Activated T-cell treated with anti-CD3 and anti-CD28 coated beads, Interleukin-2, amount 50 U/mL, for 24 hours (primary cell): ENCODE measurements around the gene MAPRE3.

ENCODE experiments used
- DNase-seq: peaks from one replicate; pipeline ENCODE4 v3.0.0-alpha.2; 2020
- H3K27ac Mint-ChIP-seq: 2 replicates; pipeline ENCODE4 v1.8.0; 2020; ENCODE audit warnings: mild to moderate bottlenecking, mixed read lengths
- H3K27me3 Mint-ChIP-seq: 2 replicates; pipeline ENCODE4 v1.8.0; 2020; ENCODE audit warnings: mixed read lengths
- H3K36me3 Mint-ChIP-seq: 2 replicates; pipeline ENCODE4 v1.8.0; 2020; ENCODE audit warnings: low read depth, mixed read lengths
- H3K4me1 Mint-ChIP-seq: 2 replicates; pipeline ENCODE4 v1.8.0; 2020; ENCODE audit warnings: low read depth, mixed read lengths
- H3K4me3 Mint-ChIP-seq: 2 replicates; pipeline ENCODE4 v1.8.0; 2020; ENCODE audit warnings: mild to moderate bottlenecking, moderate library complexity, mixed read lengths
- H3K9me3 Mint-ChIP-seq: 2 replicates; pipeline ENCODE4 v1.8.0; 2020; ENCODE audit warnings: mixed read lengths

Gene MAPRE3

DNA sequence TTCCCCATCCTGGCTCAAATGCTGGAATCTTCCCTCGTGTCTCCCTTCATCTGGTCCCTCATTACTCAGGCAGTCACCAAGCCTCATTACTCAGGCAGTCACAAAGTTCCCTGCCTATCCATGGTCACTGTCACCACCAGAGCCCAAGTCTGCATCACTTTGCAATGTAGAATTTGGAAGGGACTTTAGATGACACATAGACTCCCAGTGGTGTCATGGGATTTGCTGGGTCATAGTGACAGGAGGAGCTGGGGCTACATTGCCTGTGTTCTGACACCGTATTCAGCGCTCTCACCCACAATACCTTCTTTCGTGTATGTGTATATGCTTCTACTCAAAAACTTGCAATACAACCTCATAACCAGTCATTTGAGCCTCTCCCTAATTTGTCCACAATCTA is 105.9 kb downstream of the MAPRE3 start:
- H3K36me3 Mint-ChIP-seq: no peaks in the 10 kb centered on the region
- no peak overlapping the region for H3K4me3 Mint-ChIP-seq
- H3K4me1 Mint-ChIP-seq: peaks cover 52% of the 10 kb centered on the region
- no peak for DNase-seq
- H3K27ac Mint-ChIP-seq: no peak overlapping the region
- H3K27me3 Mint-ChIP-seq: no peaks in the 10 kb centered on the region
- no peaks in the 10 kb centered on the region for H3K9me3 Mint-ChIP-seq
